ENCODE measurements around the gene GTPBP6.

DNA sequence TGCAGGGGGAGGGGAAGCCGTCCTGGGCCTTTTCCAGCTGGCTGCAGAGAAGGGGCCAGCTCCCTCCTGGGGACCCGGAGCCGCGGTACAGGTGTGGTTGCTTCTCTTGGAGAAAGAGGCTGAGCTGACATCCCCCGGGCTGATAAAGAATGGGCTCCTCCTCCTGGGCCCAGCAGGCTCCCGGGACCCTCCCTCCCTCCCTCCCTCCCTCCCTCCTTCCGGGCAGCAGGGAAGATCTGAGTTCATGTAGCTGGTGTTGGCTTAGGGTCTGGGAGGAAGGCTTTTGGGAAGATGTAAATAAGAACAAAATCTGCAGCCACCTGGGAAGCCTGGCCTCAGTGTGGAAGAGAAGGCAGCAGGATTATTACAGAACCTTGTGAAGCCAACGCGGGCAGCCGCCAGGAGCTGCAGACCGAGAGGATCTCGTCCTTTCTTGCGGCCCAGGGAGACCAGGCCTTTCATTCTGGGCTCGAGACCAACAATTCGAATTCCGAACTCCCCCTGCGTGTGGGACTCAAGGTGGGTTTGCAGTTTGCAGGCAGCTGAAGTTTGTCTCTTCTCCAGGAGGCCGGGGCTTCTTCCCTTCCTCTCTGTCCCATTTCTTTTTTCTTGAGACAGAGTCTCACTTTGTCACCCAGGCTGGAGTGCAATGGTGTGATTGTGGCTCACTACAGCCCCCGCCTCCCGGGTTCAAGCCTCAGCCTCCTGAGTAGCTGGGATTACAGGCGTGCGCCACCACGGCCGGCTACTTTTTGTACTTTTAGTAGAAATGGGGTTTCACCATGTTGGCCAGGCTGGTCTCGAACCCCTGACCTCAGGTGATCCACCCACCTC, 37.2 kb downstream of the GTPBP6 start, which contains the start of gene PLCXD1:
- no peak for TF ChIP-seq CTCF (IDR thresholded peaks at IDR 0.05)
- no peak for TF ChIP-seq REST (IDR thresholded peaks at IDR 0.05; ENCODE audit: insufficient read depth in 1 of 2, low read depth in 2 of 2, low read length in 1 of 2)
- TF ChIP-seq POLR2AphosphoS5 (IDR thresholded peaks at IDR 0.05; ENCODE audit: low read depth, low read length), result no peak

All from Panc1 (cell line).